ENCODE measurements around the gene ADAMTSL5. TPM values are rescaled to one million over a fixed set of nuclear protein-coding genes. Genes with fewer than 3 reads are reported as not detected.

Gene ADAMTSL5
- total and polyA plus RNA-seq, 2 of the 13 experiments (the other 11 are each of a cell fraction or from before 2014, with no cell fraction given) = 0.60 to 2.7 TPM

DNA sequence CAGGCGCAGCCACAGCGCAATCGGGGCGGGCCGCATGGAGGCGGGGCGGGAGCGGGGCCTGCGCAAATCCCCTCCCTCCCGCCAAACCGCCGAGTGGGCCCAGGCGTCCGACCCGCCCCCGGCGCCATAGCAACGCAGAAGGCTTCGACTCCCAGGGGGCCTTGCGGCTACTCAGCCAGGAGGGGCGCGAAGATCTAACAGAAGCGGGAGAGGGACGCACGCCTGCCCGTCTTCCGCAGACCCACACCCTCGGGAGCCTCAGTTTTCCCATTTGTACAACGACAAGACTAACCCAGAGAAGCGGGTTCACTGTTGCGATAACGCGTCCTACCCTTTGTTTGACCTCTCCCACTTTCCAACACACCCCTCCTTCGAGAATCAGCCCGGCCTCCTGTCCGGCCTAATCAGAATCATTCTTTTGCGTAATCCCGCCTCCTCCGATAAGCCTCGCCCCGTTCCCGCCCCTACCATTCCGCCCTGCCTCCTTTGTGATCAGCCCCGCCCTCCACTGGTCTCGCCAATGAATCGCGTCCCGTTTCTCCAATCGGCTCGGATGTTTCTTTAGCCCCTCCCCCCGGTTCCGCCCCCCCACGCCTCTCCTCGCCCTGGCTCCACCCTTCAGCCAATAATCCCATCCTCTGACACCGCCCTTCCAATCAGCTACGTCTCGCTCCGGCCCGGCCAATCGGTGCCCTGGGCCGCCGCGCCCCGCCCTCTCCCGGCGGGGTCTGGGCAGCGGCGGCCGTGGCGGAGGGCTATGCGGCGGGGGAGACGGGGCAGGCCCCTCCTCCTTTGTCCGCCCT, 22.3 kb downstream of the ADAMTSL5 start, which contains the start of gene PCSK4 (continued):
- TF ChIP-seq ZIK1 (CRISPR knock-in tag; IDR thresholded peaks at IDR 0.05; ENCODE audit: borderline replicate concordance, low read depth) (no peak), ZNF30 (CRISPR knock-in tag; IDR thresholded peaks at IDR 0.05) (no peak), CENPX (CRISPR knock-in tag; IDR thresholded peaks at IDR 0.05) (no peak), NR2F2 (IDR thresholded peaks at IDR 0.05; ENCODE audit: borderline replicate concordance, low read depth) (no peak), ZFP82 (CRISPR knock-in tag; IDR thresholded peaks at IDR 0.05; ENCODE audit: borderline replicate concordance) (no peak), GMEB2 (CRISPR knock-in tag; IDR thresholded peaks at IDR 0.05; ENCODE audit: low read depth) (no peak), MBNL3 (CRISPR knock-in tag; conservative IDR thresholded peaks at IDR 0.05) (no peak), ZNF577 (CRISPR knock-in tag; IDR thresholded peaks at IDR 0.05; ENCODE audit: borderline replicate concordance, low read depth) (no peak), KDM5B (CRISPR knock-in tag; IDR thresholded peaks at IDR 0.05; ENCODE audit: borderline replicate concordance) (no peak; the same call in 1 of the 2 replicates), ZNF484 (CRISPR knock-in tag; IDR thresholded peaks at IDR 0.05; ENCODE audit: borderline replicate concordance, low read depth) (no peak), RFX1 (IDR thresholded peaks at IDR 0.05) (peak; percentile 95), ZNF558 (CRISPR knock-in tag; IDR thresholded peaks at IDR 0.05; ENCODE audit: borderline replicate concordance) (no peak), ZNF770 (CRISPR knock-in tag; IDR thresholded peaks at IDR 0.05) (peak; percentile 10; the same call in 1 of the 2 replicates), ZNF468 (CRISPR knock-in tag; IDR thresholded peaks at IDR 0.05) (no peak), PHF8 (CRISPR knock-in tag; IDR thresholded peaks at IDR 0.05) (peak; percentile 14; the same call in 1 of the 2 replicates), HNF4G (IDR thresholded peaks at IDR 0.05; ENCODE audit: borderline replicate concordance, low read depth, low read length) (no peak), HNF4G (CRISPR knock-in tag; IDR thresholded peaks at IDR 0.05; ENCODE audit: borderline replicate concordance, low read depth) (no peak), ZNF724P (CRISPR knock-in tag; IDR thresholded peaks at IDR 0.05; ENCODE audit: borderline replicate concordance) (0 out of 2 replicates have a peak, but pooled peaks have one; percentile 33), THAP9 (CRISPR knock-in tag; IDR thresholded peaks at IDR 0.05; ENCODE audit: borderline replicate concordance) (no peak)
- TF ChIP-seq, protein P1, sequence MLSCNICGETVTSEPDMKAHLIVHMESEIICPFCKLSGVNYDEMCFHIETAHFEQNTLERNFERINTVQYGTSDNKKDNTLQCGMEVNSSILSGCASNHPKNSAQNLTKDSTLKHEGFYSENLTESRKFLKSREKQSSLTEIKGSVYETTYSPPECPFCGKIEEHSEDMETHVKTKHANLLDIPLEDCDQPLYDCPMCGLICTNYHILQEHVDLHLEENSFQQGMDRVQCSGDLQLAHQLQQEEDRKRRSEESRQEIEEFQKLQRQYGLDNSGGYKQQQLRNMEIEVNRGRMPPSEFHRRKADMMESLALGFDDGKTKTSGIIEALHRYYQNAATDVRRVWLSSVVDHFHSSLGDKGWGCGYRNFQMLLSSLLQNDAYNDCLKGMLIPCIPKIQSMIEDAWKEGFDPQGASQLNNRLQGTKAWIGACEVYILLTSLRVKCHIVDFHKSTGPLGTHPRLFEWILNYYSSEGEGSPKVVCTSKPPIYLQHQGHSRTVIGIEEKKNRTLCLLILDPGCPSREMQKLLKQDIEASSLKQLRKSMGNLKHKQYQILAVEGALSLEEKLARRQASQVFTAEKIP (CRISPR knock-in tag; IDR thresholded peaks at IDR 0.05; ENCODE audit: borderline replicate concordance) = no peak

Measured in HepG2 (cell line).